Measurements from ENCODE around the gene SLK. TPM values are rescaled to one million over a fixed set of nuclear protein-coding genes. Genes with fewer than 3 reads are reported as not detected.

Gene SLK
- total and polyA plus RNA-seq, 10 of the 15 experiments (the other 5 are each of a cell fraction or from before 2014, with no cell fraction given), result 2.5 to 24.2 (median 11.1) TPM

- Histone ChIP-seq H3K9me3 (replicated peaks; ENCODE audit: control insufficient read depth, insufficient read depth, low read length) (no peaks in the 10 kb centered on the region), H3K36me3 (ENCODE audit: control insufficient read depth in 2 of 2, insufficient read depth in 2 of 2, low read length in 1 of 2) (no peaks in the 10 kb centered on the region), H3K4me3 (no peak overlapping the region), H3K9ac (ENCODE audit: control insufficient read depth, insufficient read depth, low read length) (no peak overlapping the region), H4K20me1 (ENCODE audit: control insufficient read depth, insufficient read depth) (no peaks in the 10 kb centered on the region), H3K4me1 (ENCODE audit: control insufficient read depth, insufficient read depth, low read length) (no peaks in the 10 kb centered on the region), H3K79me2 (ENCODE audit: control insufficient read depth, insufficient read depth, low read length) (no peaks in the 10 kb centered on the region), H3K4me2 (ENCODE audit: control insufficient read depth, insufficient read depth) (no peak overlapping the region), H3K27me3 (replicated peaks in 1 of 2; ENCODE audit: control insufficient read depth in 2 of 2, insufficient read depth in 2 of 2, low read length in 1 of 2) (peaks cover 0 to 2% of the 10 kb centered on the region in 2 experiments; a peak in 2 of 4 replicates), H3K27ac (ENCODE audit: control insufficient read depth, insufficient read depth) (no peak overlapping the region), H2AFZ (ENCODE audit: control insufficient read depth, low read depth, low read length) (no peak overlapping the region)
- ChIA-PET POLR2A (no interaction called here), CTCF (no interaction called here), RAD21 (ENCODE audit: unreplicated experiment) (no interaction called here), SMC1A (ENCODE audit: uncharacterized antibody, unreplicated experiment) (no interaction called here)
- in situ Hi-C loops (cut with MboI), result no loop called here
- FAIRE-seq (no peak), ATAC-seq (no peak; the same call in 2 of the 3 replicates), DNase-seq (ENCODE audit: low read depth, low spot score) (no peak)
- 35% methylated on average over 3 of the region's 3 CpGs for WGBS (ENCODE audit: insufficient coverage, insufficient replicate concordance, low lambda C conversion rate, missing lambda C conversion rate)
- TF ChIP-seq BHLHE40 (IDR thresholded peaks at IDR 0.05; ENCODE audit: borderline replicate concordance in 1 of 2, low read depth in 2 of 2, low read length in 1 of 2), result no peak
- TF ChIP-seq SKIL (IDR thresholded peaks at IDR 0.05; ENCODE audit: low read depth, poor library complexity, severe bottlenecking), result no peak
- TF ChIP-seq SMARCA5 (IDR thresholded peaks at IDR 0.05), result no peak
- TF ChIP-seq YBX1 (IDR thresholded peaks at IDR 0.05), result no peak
- no peak for TF ChIP-seq ZBTB4 (CRISPR knock-in tag; IDR thresholded peaks at IDR 0.05)
- no peak for TF ChIP-seq BRCA1 (IDR thresholded peaks at IDR 0.05; ENCODE audit: low read depth, low read length)
- no peak for TF ChIP-seq KAT2A (conservative IDR thresholded peaks at IDR 0.05; ENCODE audit: control insufficient read depth, low read depth, low read length)
- no peak for TF ChIP-seq ZNF687 (IDR thresholded peaks at IDR 0.05)
- TF ChIP-seq SUZ12 (IDR thresholded peaks at IDR 0.05; ENCODE audit: unreplicated experiment), result no peak
- no TSS peak for BruUV-seq (replicated peaks)
- intact Hi-C loops (cut with micrococcal nuclease; ENCODE audit: unreplicated experiment), result no loop called here
These were observed 19.0 kb upstream of the SLK start for GRCh38 chr10:103947799-103948516.

Data from GM12878 (cell line).